ENCODE results near the gene PAX7.

The PAX7 gene

DNA sequence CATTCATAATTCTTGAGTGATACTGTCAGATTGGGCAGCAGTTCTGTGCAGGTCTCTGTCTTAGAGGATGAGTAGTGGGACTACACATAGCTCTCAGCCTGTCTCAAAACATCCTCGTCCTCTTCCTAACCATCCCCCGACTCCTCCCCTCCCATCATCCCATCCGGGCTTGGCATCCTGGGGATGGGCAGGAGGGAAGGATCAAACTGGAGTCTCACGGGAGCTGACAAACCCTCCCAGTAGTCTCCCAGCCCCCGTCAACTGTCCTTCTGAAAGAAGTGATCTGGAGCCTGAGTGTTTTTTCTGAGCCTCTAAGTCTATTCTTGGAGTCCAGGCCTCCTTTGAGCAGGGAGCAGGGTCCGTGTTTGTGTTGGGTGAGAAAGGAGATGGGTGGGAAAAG is 102.0 kb downstream of the PAX7 start:
- Histone ChIP-seq H3K27me3 (ENCODE audit: insufficient read depth, poor library complexity, severe bottlenecking) (no peaks in the 10 kb centered on the region), H3K27ac (replicated peaks) (no peak overlapping the region), H3K4me3 (replicated peaks; ENCODE audit: insufficient read depth, low read length) (no peak overlapping the region)
- TF ChIP-seq POLR2AphosphoS5 (IDR thresholded peaks at IDR 0.05; ENCODE audit: low read depth), result no peak
- TF ChIP-seq SPI1 (IDR thresholded peaks at IDR 0.05; ENCODE audit: borderline replicate concordance, low read depth), result no peak
- no peak for DNase-seq (ENCODE audit: low read depth in 1 of 2, low spot score in 1 of 2)

DNA sequence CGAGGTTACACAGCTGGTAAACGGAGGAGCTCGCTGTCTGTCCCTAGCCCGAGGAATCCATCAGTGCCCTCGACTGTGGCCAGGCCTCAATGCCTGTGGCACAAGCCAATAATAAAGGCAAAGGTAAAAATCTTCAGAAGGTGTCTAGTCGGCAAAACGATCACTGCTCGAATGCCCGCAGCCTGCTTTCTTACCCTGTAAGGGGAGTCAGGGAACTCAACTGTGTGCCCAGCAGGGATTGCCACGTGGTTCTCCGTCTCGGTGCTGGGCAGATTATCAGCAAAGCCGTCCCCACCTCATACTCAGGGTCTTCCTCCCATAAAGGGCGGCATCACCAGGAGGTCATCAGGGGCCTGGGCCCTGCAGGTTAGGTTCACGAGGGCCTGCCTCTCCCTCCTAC is 103.4 kb downstream of the PAX7 start:
- Histone ChIP-seq H3K27me3 (ENCODE audit: insufficient read depth, poor library complexity, severe bottlenecking) (no peaks in the 10 kb centered on the region), H3K27ac (replicated peaks) (no peak overlapping the region), H3K4me3 (replicated peaks; ENCODE audit: insufficient read depth, low read length) (no peak overlapping the region)
- no peak for DNase-seq (ENCODE audit: low read depth in 1 of 2, low spot score in 1 of 2)
- TF ChIP-seq, protein P1, sequence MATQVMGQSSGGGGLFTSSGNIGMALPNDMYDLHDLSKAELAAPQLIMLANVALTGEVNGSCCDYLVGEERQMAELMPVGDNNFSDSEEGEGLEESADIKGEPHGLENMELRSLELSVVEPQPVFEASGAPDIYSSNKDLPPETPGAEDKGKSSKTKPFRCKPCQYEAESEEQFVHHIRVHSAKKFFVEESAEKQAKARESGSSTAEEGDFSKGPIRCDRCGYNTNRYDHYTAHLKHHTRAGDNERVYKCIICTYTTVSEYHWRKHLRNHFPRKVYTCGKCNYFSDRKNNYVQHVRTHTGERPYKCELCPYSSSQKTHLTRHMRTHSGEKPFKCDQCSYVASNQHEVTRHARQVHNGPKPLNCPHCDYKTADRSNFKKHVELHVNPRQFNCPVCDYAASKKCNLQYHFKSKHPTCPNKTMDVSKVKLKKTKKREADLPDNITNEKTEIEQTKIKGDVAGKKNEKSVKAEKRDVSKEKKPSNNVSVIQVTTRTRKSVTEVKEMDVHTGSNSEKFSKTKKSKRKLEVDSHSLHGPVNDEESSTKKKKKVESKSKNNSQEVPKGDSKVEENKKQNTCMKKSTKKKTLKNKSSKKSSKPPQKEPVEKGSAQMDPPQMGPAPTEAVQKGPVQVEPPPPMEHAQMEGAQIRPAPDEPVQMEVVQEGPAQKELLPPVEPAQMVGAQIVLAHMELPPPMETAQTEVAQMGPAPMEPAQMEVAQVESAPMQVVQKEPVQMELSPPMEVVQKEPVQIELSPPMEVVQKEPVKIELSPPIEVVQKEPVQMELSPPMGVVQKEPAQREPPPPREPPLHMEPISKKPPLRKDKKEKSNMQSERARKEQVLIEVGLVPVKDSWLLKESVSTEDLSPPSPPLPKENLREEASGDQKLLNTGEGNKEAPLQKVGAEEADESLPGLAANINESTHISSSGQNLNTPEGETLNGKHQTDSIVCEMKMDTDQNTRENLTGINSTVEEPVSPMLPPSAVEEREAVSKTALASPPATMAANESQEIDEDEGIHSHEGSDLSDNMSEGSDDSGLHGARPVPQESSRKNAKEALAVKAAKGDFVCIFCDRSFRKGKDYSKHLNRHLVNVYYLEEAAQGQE (IDR thresholded peaks at IDR 0.05; ENCODE audit: insufficient replicate concordance, low read depth), result no peak
- TF ChIP-seq GABPA (IDR thresholded peaks at IDR 0.05; ENCODE audit: low read depth), result no peak
- no peak for TF ChIP-seq SPI1 (IDR thresholded peaks at IDR 0.05; ENCODE audit: borderline replicate concordance, low read depth)
- no peak for TF ChIP-seq POLR2AphosphoS5 (IDR thresholded peaks at IDR 0.05; ENCODE audit: low read depth)
- TF ChIP-seq, protein P2, sequence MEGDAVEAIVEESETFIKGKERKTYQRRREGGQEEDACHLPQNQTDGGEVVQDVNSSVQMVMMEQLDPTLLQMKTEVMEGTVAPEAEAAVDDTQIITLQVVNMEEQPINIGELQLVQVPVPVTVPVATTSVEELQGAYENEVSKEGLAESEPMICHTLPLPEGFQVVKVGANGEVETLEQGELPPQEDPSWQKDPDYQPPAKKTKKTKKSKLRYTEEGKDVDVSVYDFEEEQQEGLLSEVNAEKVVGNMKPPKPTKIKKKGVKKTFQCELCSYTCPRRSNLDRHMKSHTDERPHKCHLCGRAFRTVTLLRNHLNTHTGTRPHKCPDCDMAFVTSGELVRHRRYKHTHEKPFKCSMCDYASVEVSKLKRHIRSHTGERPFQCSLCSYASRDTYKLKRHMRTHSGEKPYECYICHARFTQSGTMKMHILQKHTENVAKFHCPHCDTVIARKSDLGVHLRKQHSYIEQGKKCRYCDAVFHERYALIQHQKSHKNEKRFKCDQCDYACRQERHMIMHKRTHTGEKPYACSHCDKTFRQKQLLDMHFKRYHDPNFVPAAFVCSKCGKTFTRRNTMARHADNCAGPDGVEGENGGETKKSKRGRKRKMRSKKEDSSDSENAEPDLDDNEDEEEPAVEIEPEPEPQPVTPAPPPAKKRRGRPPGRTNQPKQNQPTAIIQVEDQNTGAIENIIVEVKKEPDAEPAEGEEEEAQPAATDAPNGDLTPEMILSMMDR (IDR thresholded peaks at IDR 0.05; ENCODE audit: insufficient read depth, low read length), result no peak

DNA sequence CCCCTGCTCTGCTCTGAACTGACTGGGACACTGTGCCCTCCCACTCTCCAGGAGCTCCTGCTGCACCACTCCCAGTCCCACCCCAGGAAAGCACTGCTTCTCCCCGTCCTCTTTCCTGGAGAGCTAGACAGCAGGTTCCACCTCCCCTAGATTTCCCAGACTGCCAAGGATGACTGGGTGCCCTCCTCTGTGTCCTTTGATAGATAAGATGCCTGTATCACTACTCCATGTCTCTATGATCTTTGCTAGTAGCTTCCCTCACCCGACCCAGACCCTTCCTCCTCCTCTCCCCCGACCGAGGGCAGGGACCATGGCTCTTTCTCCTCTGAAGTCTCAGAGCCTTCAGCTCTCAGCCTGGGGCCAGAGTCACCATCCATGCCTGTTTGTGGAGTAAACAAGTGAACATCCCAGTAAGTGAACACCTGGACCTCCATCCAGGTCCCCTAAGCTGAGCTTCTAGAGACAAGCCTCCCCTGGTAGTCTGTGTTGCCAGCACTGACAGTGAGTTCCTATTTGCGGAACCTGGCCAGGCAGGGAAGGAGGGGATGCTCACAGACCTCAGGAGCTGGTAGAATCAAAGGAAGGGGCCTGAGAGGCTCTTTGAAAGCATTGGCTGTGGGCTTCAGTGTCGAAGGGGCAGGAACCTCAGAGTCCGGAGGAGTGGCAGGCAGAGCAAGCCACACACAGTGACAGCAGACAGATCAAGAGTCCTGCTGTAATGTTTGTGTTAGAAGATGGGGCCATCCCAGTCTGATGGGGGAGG is 104.0 kb downstream of the PAX7 start:
- H3K27ac ChIP-seq (replicated peaks), result no peak overlapping the region
- H3K4me3 ChIP-seq (replicated peaks; ENCODE audit: insufficient read depth, low read length), result no peak overlapping the region
- H3K27me3 ChIP-seq (ENCODE audit: insufficient read depth, poor library complexity, severe bottlenecking), result no peaks in the 10 kb centered on the region
- TF ChIP-seq SPI1 (IDR thresholded peaks at IDR 0.05; ENCODE audit: borderline replicate concordance, low read depth), result no peak
- TF ChIP-seq, protein P1 (IDR thresholded peaks at IDR 0.05; ENCODE audit: insufficient replicate concordance, low read depth), result no peak
- no peak for TF ChIP-seq POLR2AphosphoS5 (IDR thresholded peaks at IDR 0.05; ENCODE audit: low read depth)
- TF ChIP-seq, protein P2 (IDR thresholded peaks at IDR 0.05; ENCODE audit: insufficient read depth, low read length), result no peak
- TF ChIP-seq GABPA (IDR thresholded peaks at IDR 0.05; ENCODE audit: low read depth), result no peak
- no peak for DNase-seq (ENCODE audit: low read depth in 1 of 2, low spot score in 1 of 2)

- no peak overlapping the region for H3K27ac ChIP-seq (replicated peaks)
- no peak overlapping the region for H3K4me3 ChIP-seq (replicated peaks; ENCODE audit: insufficient read depth, low read length)
- DNase-seq (ENCODE audit: low read depth in 1 of 2, low spot score in 1 of 2), result no peak
- TF ChIP-seq GABPA (IDR thresholded peaks at IDR 0.05; ENCODE audit: low read depth), result no peak
- TF ChIP-seq SPI1 (IDR thresholded peaks at IDR 0.05; ENCODE audit: borderline replicate concordance, low read depth), result no peak
- no peak for TF ChIP-seq POLR2AphosphoS5 (IDR thresholded peaks at IDR 0.05; ENCODE audit: low read depth)
- no peaks in the 10 kb centered on the region for H3K27me3 ChIP-seq (ENCODE audit: insufficient read depth, poor library complexity, severe bottlenecking)
Measured at GRCh38 chr1:18735224-18735997, 104.8 kb downstream of the PAX7 start.

All from HL-60 (cell line).